HCT116 (cell line): ENCODE data around the gene LAMP5. TPM values are rescaled to one million over a fixed set of nuclear protein-coding genes. Genes with fewer than 3 reads are reported as not detected.

Experiments
- ATAC-seq: fragments of 200-7000 bp; cut with Tn5 transposase; 2 replicates; pipeline ENCODE4 v1.9.1; 2020; ENCODE audit warnings: mild to moderate bottlenecking, moderate library complexity
- BruUV-seq: library from RNA; stranded (reverse); fragments of 400-500 nt; replicated peaks from 2 replicates; lab custom pipeline; 2021; lab: Mats Ljungman, UMichigan
- CTCF ChIA-PET: fragments of 300-600 bp; sonication (Branson Sonifier 250); formaldehyde crosslinking; loops from one replicate; lab custom pipeline; 2021; ENCODE audit warnings: antibody characterized with exemption; lab: Charles Lee
- POLR2A ChIA-PET: fragments of 300-600, 350-600 bp; sonication (Branson Sonifier 250); formaldehyde crosslinking; loops from one replicate; lab custom pipeline; 2021; ENCODE audit warnings: antibody characterized with exemption; lab: Charles Lee
- RAD21 ChIA-PET, 2 experiments: fragments of 300-600 bp; sonication (Branson Sonifier 250); formaldehyde crosslinking; loops; one replicate each; lab custom pipeline; 2023; ENCODE audit warnings: low total read pairs in 2 of 2; ENCODE audit not compliant: uncharacterized antibody in 2 of 2, unreplicated experiment in 2 of 2, low non-redundant PET in 1 of 2; lab: Charles Lee
- DNase-seq: peaks from one replicate; pipeline ENCODE4 v3.0.0-alpha.2; 2010; ENCODE audit warnings: low read depth, low spot score
- H2AFZ ChIP-seq: fragments of 200-600 bp; shearing (Covaris generic), sonication (generic); 2 replicates; pipeline ENCODE4 v1.6.1; 2017; ENCODE audit warnings: low read depth, mixed run types, mixed read lengths, antibody characterized with exemption, low read length; ENCODE audit not compliant: poor library complexity, severe bottlenecking
- H3K27ac ChIP-seq: 2 replicates; pipeline ENCODE4 v1.5.1; 2012; ENCODE audit warnings: low read depth, low read length
- H3K27me3 ChIP-seq: fragments of 200-600 bp; sonication (generic); 2 replicates; pipeline ENCODE4 v1.6.1; 2016; ENCODE audit warnings: mixed run types, low read length, mixed read lengths; ENCODE audit not compliant: insufficient read depth
- H3K36me3 ChIP-seq, 2 experiments: fragments of 200-500 bp in 1 of 2; fragments of 200-600 bp in 1 of 2; sonication (Bioruptor generic) in 1 of 2; sonication (generic) in 1 of 2; 2 replicates each; pipeline versions ENCODE4 v1.5.1 to v1.6.1; 2014 to 2016; ENCODE audit warnings: low read length in 2 of 2, inconsistent platforms in 1 of 2, mixed read lengths in 1 of 2, mixed run types in 1 of 2; ENCODE audit not compliant: insufficient read depth in 2 of 2, control insufficient read depth in 1 of 2
- H3K4me1 ChIP-seq, 2 experiments: fragments of 200-600 bp in 1 of 2; sonication (generic) in 1 of 2; 2 replicates each; pipeline versions ENCODE4 v1.5.1 to v1.6.1; 2012 to 2017; ENCODE audit warnings: low read length in 2 of 2, inconsistent platforms in 1 of 2, mild to moderate bottlenecking in 1 of 2, mixed read lengths in 1 of 2, mixed run types in 1 of 2, moderate library complexity in 1 of 2; ENCODE audit not compliant: insufficient read depth in 2 of 2, control insufficient read depth in 1 of 2
- H3K4me2 ChIP-seq: fragments of 200-600 bp; sonication (generic); 2 replicates; pipeline ENCODE4 v1.6.1; 2017; ENCODE audit warnings: mixed run types, low read length, mixed read lengths
- H3K4me3 ChIP-seq, 2 experiments: fragments of 200-600 bp in 1 of 2; sonication (generic) in 1 of 2; replicated peaks in 1 of 2; 2 replicates each; pipeline ENCODE4 v1.5.1; 2011 to 2016; ENCODE audit warnings: low read length in 2 of 2, control low read depth in 1 of 2, low read depth in 1 of 2, mild to moderate bottlenecking in 1 of 2, mixed read lengths in 1 of 2, mixed run types in 1 of 2
- H3K79me2 ChIP-seq: fragments of 200-600 bp; sonication (generic); 2 replicates; pipeline ENCODE4 v1.6.1; 2017; ENCODE audit warnings: mild to moderate bottlenecking, mixed run types, low read length, moderate library complexity, mixed read lengths; ENCODE audit not compliant: insufficient read depth
- H3K9ac ChIP-seq: fragments of 200-600 bp; sonication (generic); 2 replicates; pipeline ENCODE4 v1.6.1; 2016; ENCODE audit warnings: low read length, mixed read lengths
- H3K9me2 ChIP-seq: fragments of 200-600 bp; sonication (generic), shearing (Covaris generic); 2 replicates; pipeline ENCODE4 v1.6.1; 2017; ENCODE audit warnings: mixed run types, mild to moderate bottlenecking, moderate library complexity; ENCODE audit not compliant: insufficient read depth
- H3K9me3 ChIP-seq, 2 experiments: fragments of 200-500 bp in 1 of 2; fragments of 200-600 bp in 1 of 2; sonication (Bioruptor generic) in 1 of 2; sonication (generic) in 1 of 2; 2 replicates each; pipeline ENCODE4 v1.6.1; 2014 to 2017; ENCODE audit warnings: low read length in 2 of 2, mixed read lengths in 2 of 2, inconsistent platforms in 1 of 2, low read depth in 1 of 2, mild to moderate bottlenecking in 1 of 2, mixed run types in 1 of 2, moderate library complexity in 1 of 2; ENCODE audit not compliant: control insufficient read depth in 1 of 2, insufficient read depth in 1 of 2
- H4K20me1 ChIP-seq: fragments of 200-600 bp; sonication (generic), shearing (Covaris generic); 2 replicates; pipeline ENCODE4 v1.6.1; 2017; ENCODE audit warnings: mixed run types, mild to moderate bottlenecking, moderate library complexity; ENCODE audit not compliant: insufficient read depth
- CBX3 ChIP-seq: IDR thresholded peaks from 2 replicates; pipeline ENCODE4 v1.6.1; 2012; ENCODE audit warnings: low read depth
- CEBPB ChIP-seq: IDR thresholded peaks from 2 replicates; pipeline ENCODE4 v1.6.1; 2012; ENCODE audit warnings: low read depth
- CTCF ChIP-seq, 3 experiments: fragments of 200-600 bp in 1 of 3; sonication (generic) in 1 of 3; IDR thresholded peaks in 2 of 3; conservative IDR thresholded peaks in 1 of 3; 2 replicates each; pipeline ENCODE4 v1.5.1; 2012 to 2017; ENCODE audit warnings: low read depth in 2 of 3, low read length in 2 of 3, antibody characterized with exemption in 1 of 3, borderline replicate concordance in 1 of 3, control low read depth in 1 of 3, mild to moderate bottlenecking in 1 of 3, mixed read lengths in 1 of 3, mixed run types in 1 of 3, moderate library complexity in 1 of 3; ENCODE audit not compliant: insufficient read depth in 1 of 3
- EGR1 ChIP-seq: IDR thresholded peaks from 2 replicates; pipeline ENCODE4 v1.6.1; 2012; ENCODE audit warnings: low read depth
- EZH2phosphoT487 ChIP-seq: fragments of 200-600 bp; IDR thresholded peaks from 2 replicates; pipeline ENCODE4 v1.6.1; 2018; ENCODE audit warnings: antibody characterized with exemption, borderline replicate concordance
- FOSL1 ChIP-seq: IDR thresholded peaks from 2 replicates; pipeline ENCODE4 v1.6.1; 2012; ENCODE audit warnings: low read depth
- POLR2A ChIP-seq: IDR thresholded peaks from 2 replicates; pipeline ENCODE4 v1.7.0; 2011; ENCODE audit warnings: borderline replicate concordance; ENCODE audit not compliant: insufficient read depth, insufficient read length; ENCODE audit errors: extremely low read depth
- POLR2AphosphoS5 ChIP-seq: IDR thresholded peaks from 2 replicates; pipeline ENCODE4 v1.6.1; 2011; ENCODE audit warnings: mild to moderate bottlenecking, low read depth, low read length, moderate library complexity
- RAD21 ChIP-seq: IDR thresholded peaks from 2 replicates; pipeline ENCODE4 v1.6.1; 2012; ENCODE audit warnings: low read depth, mild to moderate bottlenecking
- SIN3A ChIP-seq: IDR thresholded peaks from 2 replicates; pipeline ENCODE4 v1.6.1; 2012; ENCODE audit warnings: low read depth
- SP1 ChIP-seq: IDR thresholded peaks from 2 replicates; pipeline ENCODE4 v1.6.1; 2012; ENCODE audit warnings: low read depth
- TCF7L2 ChIP-seq: IDR thresholded peaks from 2 replicates; pipeline ENCODE4 v1.7.0; 2011; ENCODE audit warnings: borderline replicate concordance, inconsistent platforms; ENCODE audit not compliant: insufficient read depth, insufficient read length; ENCODE audit errors: extremely low read depth
- YY1 ChIP-seq: IDR thresholded peaks from 2 replicates; pipeline ENCODE4 v1.6.1; 2011; ENCODE audit warnings: low read length, low read depth, moderate library complexity, mild to moderate bottlenecking; ENCODE audit not compliant: insufficient replicate concordance; ENCODE audit errors: extremely low read depth
- ZBTB33 ChIP-seq: IDR thresholded peaks from 2 replicates; pipeline ENCODE4 v1.6.1; 2011; ENCODE audit warnings: mild to moderate bottlenecking, low read length, moderate library complexity; ENCODE audit not compliant: insufficient replicate concordance; ENCODE audit errors: extremely low read depth
- ZFX ChIP-seq: fragments of 450-650 bp; IDR thresholded peaks from 2 replicates; pipeline ENCODE4 v1.6.1; 2017
- intact Hi-C: fragments of 100-400 bp; cut with micrococcal nuclease; formaldehyde crosslinking; loops from 2 replicates; pipeline ENCODE4 v1.10.0; 2022
- total RNA-seq: library from RNA; stranded (reverse); gene quantifications from one replicate; pipeline ENCODE4 v1.2.1, GENCODE V29; 2021; ENCODE audit not compliant: unreplicated experiment
- TF ChIP-seq, protein P1 (sequence below): IDR thresholded peaks from 2 replicates; pipeline ENCODE4 v1.6.1; 2012

The LAMP5 gene
- total RNA-seq, 1 experiment from 2014 or later: not detected

DNA sequence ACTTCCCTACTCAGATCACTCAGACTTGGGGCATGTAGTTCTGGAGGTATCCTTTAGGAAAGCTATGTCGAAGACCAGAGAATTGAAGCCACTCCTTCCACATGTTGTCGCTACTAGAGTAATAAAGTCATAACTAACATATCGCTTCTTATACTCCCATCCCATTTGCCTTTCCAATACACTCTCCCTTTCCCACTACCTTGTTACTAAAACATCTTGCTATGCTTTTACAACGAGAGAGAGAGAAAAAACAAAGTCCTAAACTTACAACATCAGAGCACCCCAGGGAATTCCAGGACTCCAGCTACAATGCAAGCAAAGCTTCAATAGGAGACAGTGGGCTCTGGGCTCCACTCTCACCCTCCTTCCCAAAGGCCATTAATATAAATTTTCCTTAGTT is 5.1 kb upstream of the LAMP5 start:
- Histone ChIP-seq H3K9ac (no peak overlapping the region), H3K27me3 (peaks cover 17% of the 10 kb centered on the region; the same call in 1 of the 2 replicates), H3K27ac (no peak overlapping the region), H3K4me3 (no peak overlapping the region), H3K4me2 (no peak overlapping the region), H2AFZ (no peak overlapping the region), H3K9me3 (no peaks in the 10 kb centered on the region), H4K20me1 (no peaks in the 10 kb centered on the region; the same call in 1 of the 2 replicates), H3K79me2 (no peaks in the 10 kb centered on the region), H3K4me1 (no peaks in the 10 kb centered on the region)
- no peak for DNase-seq
- BruUV-seq: no TSS peak
- RAD21 ChIA-PET: no interaction called here
- CTCF ChIA-PET: no interaction called here
- no peak for TF ChIP-seq EGR1
- no peak for TF ChIP-seq ZBTB33
- no peak for TF ChIP-seq POLR2A
- TF ChIP-seq, all 23 proteins: peak for 0
- ATAC-seq: no peak
- intact Hi-C loops: no loop called here
- POLR2A ChIA-PET: no interaction called here
- Histone ChIP-seq H3K36me3 (no peaks in the 10 kb centered on the region), H3K9me2 (no peaks in the 10 kb centered on the region)

- Histone ChIP-seq H3K79me2 (no peaks in the 10 kb centered on the region), H3K4me3 (no peak overlapping the region), H3K27ac (no peak overlapping the region), H2AFZ (no peak overlapping the region), H3K27me3 (peaks cover 17% of the 10 kb centered on the region; the same call in 1 of the 2 replicates), H3K4me2 (no peak overlapping the region), H3K9ac (no peak overlapping the region), H3K36me3 (no peaks in the 10 kb centered on the region), H3K9me3 (no peaks in the 10 kb centered on the region), H4K20me1 (no peaks in the 10 kb centered on the region; the same call in 1 of the 2 replicates), H3K9me2 (no peaks in the 10 kb centered on the region), H3K4me1 (0 out of 4 replicates have a peak, but pooled peaks cover under 1 to 2% of the 10 kb centered on the region in 2 experiments)
- ChIA-PET CTCF (no interaction called here), POLR2A (no interaction called here), RAD21 (no interaction called here)
- DNase-seq: no peak
- ATAC-seq: no peak
- intact Hi-C loops: no loop called here
- no TSS peak for BruUV-seq
- TF ChIP-seq CTCF (IDR thresholded peaks at IDR 0.05 in 2 of 3, conservative IDR thresholded peaks at IDR 0.05 in 1 of 3; ENCODE audit: borderline replicate concordance in 1 of 3, insufficient read depth in 1 of 3, low read depth in 2 of 3, low read length in 2 of 3): no peak
- no peak for TF ChIP-seq CEBPB
- TF ChIP-seq EZH2phosphoT487: no peak
- no peak for TF ChIP-seq EGR1
- no peak for TF ChIP-seq POLR2A
- TF ChIP-seq POLR2AphosphoS5: no peak
- TF ChIP-seq RAD21: no peak
- no peak for TF ChIP-seq SIN3A
- no peak for TF ChIP-seq YY1
- TF ChIP-seq SP1: no peak
- TF ChIP-seq ZFX: no peak
- TF ChIP-seq FOSL1: no peak
- TF ChIP-seq, protein P1, sequence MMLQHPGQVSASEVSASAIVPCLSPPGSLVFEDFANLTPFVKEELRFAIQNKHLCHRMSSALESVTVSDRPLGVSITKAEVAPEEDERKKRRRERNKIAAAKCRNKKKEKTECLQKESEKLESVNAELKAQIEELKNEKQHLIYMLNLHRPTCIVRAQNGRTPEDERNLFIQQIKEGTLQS: no peak
- no peak for TF ChIP-seq TCF7L2
- TF ChIP-seq CBX3: no peak
These were observed 3.5 kb upstream of the LAMP5 start for GRCh38 chr20:9510911-9511310.
